Fibroblast of lung (primary cell): ENCODE data around the gene INSIG1. TPM values are rescaled to one million over a fixed set of nuclear protein-coding genes. Genes with fewer than 3 reads are reported as not detected.

Source experiments
- DNase-seq, 2 donors: peaks; one replicate each; pipeline versions ENCODE4 v3.0.0 to v3.0.0-alpha.2; 2010; ENCODE audit warnings: low read depth in 2 of 2
- H2AFZ ChIP-seq: 2 replicates; pipeline ENCODE4 v1.5.1; 2012; ENCODE audit warnings: low read length, control low read depth, inconsistent platforms
- H3K27ac ChIP-seq: 2 replicates; pipeline ENCODE4 v1.5.1; 2011; ENCODE audit warnings: low read length, control low read depth; ENCODE audit not compliant: insufficient read depth
- H3K27me3 ChIP-seq: 2 replicates; pipeline ENCODE4 v1.5.1; 2011; ENCODE audit warnings: mild to moderate bottlenecking, low read length; ENCODE audit not compliant: control insufficient read depth, insufficient read depth
- H3K36me3 ChIP-seq: 2 replicates; pipeline ENCODE4 v1.5.1; 2011; ENCODE audit warnings: low read length; ENCODE audit not compliant: control insufficient read depth, insufficient read depth
- H3K4me1 ChIP-seq: 2 replicates; pipeline ENCODE4 v1.5.1; 2011; ENCODE audit warnings: low read length; ENCODE audit not compliant: control insufficient read depth, insufficient read depth; ENCODE audit errors: extremely low read depth
- H3K4me2 ChIP-seq: 2 replicates; pipeline ENCODE4 v1.5.1; 2011; ENCODE audit warnings: low read length, control low read depth; ENCODE audit not compliant: insufficient read depth; ENCODE audit errors: extremely low read depth
- H3K4me3 ChIP-seq, 4 experiments: fragments of 200-600 bp in 1 of 4; sonication (generic) in 1 of 4; replicated peaks in 1 of 4; 2 replicates each; pipeline ENCODE4 v1.5.1; 2011 to 2016; ENCODE audit warnings: low read length in 4 of 4, low read depth in 3 of 4, mild to moderate bottlenecking in 3 of 4, control low read depth in 2 of 4, inconsistent platforms in 1 of 4, mixed read lengths in 1 of 4; ENCODE audit not compliant: insufficient read depth in 1 of 4; ENCODE audit errors: control extremely low read depth in 1 of 4
- H3K79me2 ChIP-seq: 2 replicates; pipeline ENCODE4 v1.5.1; 2012; ENCODE audit warnings: mild to moderate bottlenecking, low read length, inconsistent platforms; ENCODE audit not compliant: control insufficient read depth, insufficient read depth
- H3K9ac ChIP-seq: 2 replicates; pipeline ENCODE4 v1.5.1; 2011; ENCODE audit warnings: mild to moderate bottlenecking, low read length, control low read depth; ENCODE audit not compliant: insufficient read depth
- H3K9me3 ChIP-seq: 2 replicates; pipeline ENCODE4 v1.5.1; 2012; ENCODE audit warnings: low read depth, low read length; ENCODE audit not compliant: control insufficient read depth, insufficient read depth
- H4K20me1 ChIP-seq: 2 replicates; pipeline ENCODE4 v1.5.1; 2011; ENCODE audit warnings: low read length; ENCODE audit not compliant: control insufficient read depth, insufficient read depth; ENCODE audit errors: extremely low read depth
- CTCF ChIP-seq, 2 donors: IDR thresholded peaks in 1 of 2; conservative IDR thresholded peaks in 1 of 2; 1 replicate in 1 of 2; 2 replicates in 1 of 2; pipeline ENCODE4 v1.5.1; 2011 to 2012; ENCODE audit warnings: low read length in 2 of 2, control low read depth in 1 of 2, inconsistent platforms in 1 of 2, low read depth in 1 of 2, mild to moderate bottlenecking in 1 of 2
- EZH2 ChIP-seq: IDR thresholded peaks from 2 replicates; pipeline ENCODE4 v1.5.1; 2012; ENCODE audit warnings: low read length, control low read depth, mild to moderate bottlenecking; ENCODE audit errors: missing control alignments
- polyA plus RNA-seq, 2 donors: library from polyadenylated mRNA; depleted of rRNA in 1 of 2; stranded (reverse) in 1 of 2; unstranded in 1 of 2; fragments of >200 nt; gene quantifications; 2 replicates each; pipeline ENCODE4 v1.2.1, GENCODE V29; 2011 to 2012; ENCODE audit warnings: missing spikeins in 1 of 2
- total RNA-seq: library from RNA; depleted of rRNA; stranded (reverse); fragments of >200 nt; gene quantifications from 2 replicates; pipeline ENCODE4 v1.2.1, GENCODE V29; 2014

The INSIG1 gene
- total and polyA plus RNA-seq, 2 donors (not counting 1 experiment from before 2014, with no cell fraction given), result 216 to 353 TPM

- H2AFZ ChIP-seq, result no peak overlapping the region
- no peak for DNase-seq
- no peaks in the 10 kb centered on the region for H3K36me3 ChIP-seq
- H3K9ac ChIP-seq, result no peak overlapping the region
- no peaks in the 10 kb centered on the region for H3K9me3 ChIP-seq
- no peak overlapping the region for H3K27ac ChIP-seq
- no peaks in the 10 kb centered on the region for H4K20me1 ChIP-seq
- H3K4me3 ChIP-seq, result no peak overlapping the region
- H3K4me2 ChIP-seq, result no peak overlapping the region
- TF ChIP-seq EZH2 (no peak), CTCF (conservative IDR thresholded peaks at IDR 0.05 in 1 of 2, IDR thresholded peaks at IDR 0.05 in 1 of 2; ENCODE audit: low read depth in 1 of 2, low read length in 2 of 2) (no peak)
- H3K79me2 ChIP-seq, result no peaks in the 10 kb centered on the region
- H3K27me3 ChIP-seq, result no peaks in the 10 kb centered on the region
- H3K4me1 ChIP-seq, result no peaks in the 10 kb centered on the region
Observed at GRCh38 chr7:155349601-155350331, 52.1 kb downstream of the INSIG1 start.

GRCh38 chr7:155351120-155351870 is 53.6 kb downstream of the INSIG1 start:
- no peak overlapping the region for H3K27ac ChIP-seq
- no peaks in the 10 kb centered on the region for H3K79me2 ChIP-seq
- no peak overlapping the region for H2AFZ ChIP-seq
- no peak for TF ChIP-seq EZH2
- TF ChIP-seq CTCF (conservative IDR thresholded peaks at IDR 0.05 in 1 of 2, IDR thresholded peaks at IDR 0.05 in 1 of 2; ENCODE audit: low read depth in 1 of 2, low read length in 2 of 2), result no peak
- no peak for DNase-seq
- H3K36me3 ChIP-seq, result no peaks in the 10 kb centered on the region
- no peak overlapping the region for H3K9ac ChIP-seq
- H3K4me3 ChIP-seq, result no peak overlapping the region
- no peaks in the 10 kb centered on the region for H3K4me1 ChIP-seq
- no peaks in the 10 kb centered on the region for H3K9me3 ChIP-seq
- no peak overlapping the region for H3K4me2 ChIP-seq
- no peaks in the 10 kb centered on the region for H3K27me3 ChIP-seq
- H4K20me1 ChIP-seq, result no peaks in the 10 kb centered on the region

- DNase-seq, result no peak
- no peaks in the 10 kb centered on the region for H3K4me1 ChIP-seq
- H3K9me3 ChIP-seq, result no peaks in the 10 kb centered on the region
- no peaks in the 10 kb centered on the region for H4K20me1 ChIP-seq
- no peak overlapping the region for H2AFZ ChIP-seq
- H3K9ac ChIP-seq, result no peak overlapping the region
- no peaks in the 10 kb centered on the region for H3K79me2 ChIP-seq
- H3K4me2 ChIP-seq, result no peak overlapping the region
- H3K27me3 ChIP-seq, result no peaks in the 10 kb centered on the region
- TF ChIP-seq EZH2, result no peak
- TF ChIP-seq CTCF (conservative IDR thresholded peaks at IDR 0.05 in 1 of 2, IDR thresholded peaks at IDR 0.05 in 1 of 2; ENCODE audit: low read depth in 1 of 2, low read length in 2 of 2), result no peak
- no peak overlapping the region for H3K4me3 ChIP-seq
- no peaks in the 10 kb centered on the region for H3K36me3 ChIP-seq
- no peak overlapping the region for H3K27ac ChIP-seq
Observed at GRCh38 chr7:155352076-155352752, 54.5 kb downstream of the INSIG1 start.
